HCT116 (cell line): ENCODE data around the gene RADIL. TPM values are rescaled to one million over a fixed set of nuclear protein-coding genes. Genes with fewer than 3 reads are reported as not detected.

ENCODE experiments used
- ATAC-seq: fragments of 200-7000 bp; cut with Tn5 transposase; 2 replicates; pipeline ENCODE4 v1.9.1; 2020; ENCODE audit warnings: mild to moderate bottlenecking, moderate library complexity
- BruUV-seq: library from RNA; stranded (reverse); fragments of 400-500 nt; replicated peaks from 2 replicates; lab custom pipeline; 2021; lab: Mats Ljungman, UMichigan
- CTCF ChIA-PET: fragments of 300-600 bp; sonication (Branson Sonifier 250); formaldehyde crosslinking; loops from one replicate; lab custom pipeline; 2021; ENCODE audit warnings: antibody characterized with exemption; lab: Charles Lee
- POLR2A ChIA-PET: fragments of 300-600, 350-600 bp; sonication (Branson Sonifier 250); formaldehyde crosslinking; loops from one replicate; lab custom pipeline; 2021; ENCODE audit warnings: antibody characterized with exemption; lab: Charles Lee
- RAD21 ChIA-PET, 2 experiments: fragments of 300-600 bp; sonication (Branson Sonifier 250); formaldehyde crosslinking; loops; one replicate each; lab custom pipeline; 2023; ENCODE audit warnings: low total read pairs in 2 of 2; ENCODE audit not compliant: uncharacterized antibody in 2 of 2, unreplicated experiment in 2 of 2, low non-redundant PET in 1 of 2; lab: Charles Lee
- DNase-seq: peaks from one replicate; pipeline ENCODE4 v3.0.0-alpha.2; 2010; ENCODE audit warnings: low read depth, low spot score
- H2AFZ ChIP-seq: fragments of 200-600 bp; shearing (Covaris generic), sonication (generic); 2 replicates; pipeline ENCODE4 v1.6.1; 2017; ENCODE audit warnings: low read depth, mixed run types, mixed read lengths, antibody characterized with exemption, low read length; ENCODE audit not compliant: poor library complexity, severe bottlenecking
- H3K27ac ChIP-seq: 2 replicates; pipeline ENCODE4 v1.5.1; 2012; ENCODE audit warnings: low read depth, low read length
- H3K27me3 ChIP-seq: fragments of 200-600 bp; sonication (generic); 2 replicates; pipeline ENCODE4 v1.6.1; 2016; ENCODE audit warnings: mixed run types, low read length, mixed read lengths; ENCODE audit not compliant: insufficient read depth
- H3K36me3 ChIP-seq, 2 experiments: fragments of 200-500 bp in 1 of 2; fragments of 200-600 bp in 1 of 2; sonication (Bioruptor generic) in 1 of 2; sonication (generic) in 1 of 2; 2 replicates each; pipeline versions ENCODE4 v1.5.1 to v1.6.1; 2014 to 2016; ENCODE audit warnings: low read length in 2 of 2, inconsistent platforms in 1 of 2, mixed read lengths in 1 of 2, mixed run types in 1 of 2; ENCODE audit not compliant: insufficient read depth in 2 of 2, control insufficient read depth in 1 of 2
- H3K4me1 ChIP-seq, 2 experiments: fragments of 200-600 bp in 1 of 2; sonication (generic) in 1 of 2; 2 replicates each; pipeline versions ENCODE4 v1.5.1 to v1.6.1; 2012 to 2017; ENCODE audit warnings: low read length in 2 of 2, inconsistent platforms in 1 of 2, mild to moderate bottlenecking in 1 of 2, mixed read lengths in 1 of 2, mixed run types in 1 of 2, moderate library complexity in 1 of 2; ENCODE audit not compliant: insufficient read depth in 2 of 2, control insufficient read depth in 1 of 2
- H3K4me2 ChIP-seq: fragments of 200-600 bp; sonication (generic); 2 replicates; pipeline ENCODE4 v1.6.1; 2017; ENCODE audit warnings: mixed run types, low read length, mixed read lengths
- H3K4me3 ChIP-seq, 2 experiments: fragments of 200-600 bp in 1 of 2; sonication (generic) in 1 of 2; replicated peaks in 1 of 2; 2 replicates each; pipeline ENCODE4 v1.5.1; 2011 to 2016; ENCODE audit warnings: low read length in 2 of 2, control low read depth in 1 of 2, low read depth in 1 of 2, mild to moderate bottlenecking in 1 of 2, mixed read lengths in 1 of 2, mixed run types in 1 of 2
- H3K79me2 ChIP-seq: fragments of 200-600 bp; sonication (generic); 2 replicates; pipeline ENCODE4 v1.6.1; 2017; ENCODE audit warnings: mild to moderate bottlenecking, mixed run types, low read length, moderate library complexity, mixed read lengths; ENCODE audit not compliant: insufficient read depth
- H3K9ac ChIP-seq: fragments of 200-600 bp; sonication (generic); 2 replicates; pipeline ENCODE4 v1.6.1; 2016; ENCODE audit warnings: low read length, mixed read lengths
- H3K9me2 ChIP-seq: fragments of 200-600 bp; sonication (generic), shearing (Covaris generic); 2 replicates; pipeline ENCODE4 v1.6.1; 2017; ENCODE audit warnings: mixed run types, mild to moderate bottlenecking, moderate library complexity; ENCODE audit not compliant: insufficient read depth
- H3K9me3 ChIP-seq, 2 experiments: fragments of 200-500 bp in 1 of 2; fragments of 200-600 bp in 1 of 2; sonication (Bioruptor generic) in 1 of 2; sonication (generic) in 1 of 2; 2 replicates each; pipeline ENCODE4 v1.6.1; 2014 to 2017; ENCODE audit warnings: low read length in 2 of 2, mixed read lengths in 2 of 2, inconsistent platforms in 1 of 2, low read depth in 1 of 2, mild to moderate bottlenecking in 1 of 2, mixed run types in 1 of 2, moderate library complexity in 1 of 2; ENCODE audit not compliant: control insufficient read depth in 1 of 2, insufficient read depth in 1 of 2
- H4K20me1 ChIP-seq: fragments of 200-600 bp; sonication (generic), shearing (Covaris generic); 2 replicates; pipeline ENCODE4 v1.6.1; 2017; ENCODE audit warnings: mixed run types, mild to moderate bottlenecking, moderate library complexity; ENCODE audit not compliant: insufficient read depth
- CEBPB ChIP-seq: IDR thresholded peaks from 2 replicates; pipeline ENCODE4 v1.6.1; 2012; ENCODE audit warnings: low read depth
- EGR1 ChIP-seq: IDR thresholded peaks from 2 replicates; pipeline ENCODE4 v1.6.1; 2012; ENCODE audit warnings: low read depth
- ELF1 ChIP-seq: IDR thresholded peaks from 2 replicates; pipeline ENCODE4 v1.6.1; 2012; ENCODE audit warnings: low read depth, borderline replicate concordance
- EZH2 ChIP-seq: fragments of 200-600 bp; sonication (generic); IDR thresholded peaks from 2 replicates; pipeline ENCODE4 v1.6.1; 2017; ENCODE audit warnings: antibody characterized with exemption, mixed run types
- FOSL1 ChIP-seq: IDR thresholded peaks from 2 replicates; pipeline ENCODE4 v1.6.1; 2012; ENCODE audit warnings: low read depth
- POLR2A ChIP-seq: IDR thresholded peaks from 2 replicates; pipeline ENCODE4 v1.7.0; 2011; ENCODE audit warnings: borderline replicate concordance; ENCODE audit not compliant: insufficient read depth, insufficient read length; ENCODE audit errors: extremely low read depth
- SIN3A ChIP-seq: IDR thresholded peaks from 2 replicates; pipeline ENCODE4 v1.6.1; 2012; ENCODE audit warnings: low read depth
- SP1 ChIP-seq: IDR thresholded peaks from 2 replicates; pipeline ENCODE4 v1.6.1; 2012; ENCODE audit warnings: low read depth
- ZFX ChIP-seq: fragments of 450-650 bp; IDR thresholded peaks from 2 replicates; pipeline ENCODE4 v1.6.1; 2017
- ZNF274 ChIP-seq: fragments of 200-500 bp; sonication (Bioruptor generic); IDR thresholded peaks from 2 replicates; pipeline ENCODE4 v1.6.1; 2014; ENCODE audit warnings: mild to moderate bottlenecking, low read depth, low read length, inconsistent platforms
- intact Hi-C: fragments of 100-400 bp; cut with micrococcal nuclease; formaldehyde crosslinking; loops from 2 replicates; pipeline ENCODE4 v1.10.0; 2022
- total RNA-seq: library from RNA; stranded (reverse); gene quantifications from one replicate; pipeline ENCODE4 v1.2.1, GENCODE V29; 2021; ENCODE audit not compliant: unreplicated experiment
- TF ChIP-seq, protein P1 (sequence below): IDR thresholded peaks from 2 replicates; pipeline ENCODE4 v1.6.1; 2012; ENCODE audit warnings: low read depth

Gene RADIL
- total RNA-seq, 1 experiment from 2014 or later: 5.3 TPM

DNA sequence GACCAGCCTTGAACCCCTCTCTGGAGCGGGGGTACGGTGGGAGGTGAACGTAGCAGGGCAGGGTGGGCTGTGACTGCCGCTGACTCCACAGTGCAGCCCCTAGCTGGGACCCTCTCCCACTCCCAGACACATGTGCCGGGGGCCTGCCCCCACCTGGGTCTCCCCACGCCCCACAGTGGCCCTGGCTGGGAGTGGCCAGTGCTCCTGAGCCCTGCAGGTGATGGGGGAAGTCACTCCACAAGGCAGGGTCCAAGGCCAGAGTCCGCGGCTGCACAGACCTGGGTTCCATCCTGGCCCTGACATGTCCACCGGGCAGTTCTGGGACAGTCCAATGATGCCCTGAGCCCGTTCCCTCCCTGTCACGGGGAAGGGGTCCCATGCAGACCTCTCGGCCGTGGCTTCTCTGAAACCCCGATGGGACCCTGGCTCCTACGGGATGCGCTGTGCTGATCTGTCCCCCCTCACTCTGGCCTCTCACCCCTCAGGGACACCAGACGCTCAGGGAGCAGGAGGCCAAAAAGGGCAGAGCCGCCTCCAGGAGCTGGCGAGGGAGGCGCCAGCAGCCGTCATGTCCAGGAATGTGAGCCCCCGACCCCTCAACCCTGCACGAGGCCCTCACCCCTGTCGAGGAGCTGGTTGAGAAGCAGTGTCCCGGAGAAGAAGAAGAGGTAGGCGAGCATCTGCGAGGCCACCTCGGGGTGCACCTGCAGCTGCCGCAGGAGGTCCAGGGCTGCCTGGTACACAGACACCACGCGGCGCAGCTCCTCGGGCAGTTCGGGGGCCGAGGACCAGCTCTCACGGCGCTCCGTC lies 67.7 kb downstream of the RADIL start:
- Histone ChIP-seq H3K9me2 (no peaks in the 10 kb centered on the region), H3K79me2 (no peaks in the 10 kb centered on the region), H3K27ac (no peak overlapping the region), H2AFZ (no peak overlapping the region), H3K27me3 (no peaks in the 10 kb centered on the region), H3K9me3 (no peaks in the 10 kb centered on the region), H3K4me1 (no peaks in the 10 kb centered on the region), H4K20me1 (no peaks in the 10 kb centered on the region), H3K4me3 (no peak overlapping the region), H3K36me3 (no peaks in the 10 kb centered on the region), H3K9ac (no peak overlapping the region), H3K4me2 (no peak overlapping the region)
- intact Hi-C loops: no loop called here
- RAD21 ChIA-PET: no interaction called here
- TF ChIP-seq CEBPB (no peak), POLR2A (no peak), FOSL1 (no peak), ZNF274 (no peak), SIN3A (no peak), EZH2 (no peak), EGR1 (no peak)
- CTCF ChIA-PET: interaction anchor here (0.9 kb wide), 1 partner anchor 68 kb away, joined by 3 read pairs; the partner anchor contains the start of gene RADIL
- BruUV-seq: no TSS peak
- ATAC-seq (no peak), DNase-seq (no peak)
- POLR2A ChIA-PET: no interaction called here

DNA sequence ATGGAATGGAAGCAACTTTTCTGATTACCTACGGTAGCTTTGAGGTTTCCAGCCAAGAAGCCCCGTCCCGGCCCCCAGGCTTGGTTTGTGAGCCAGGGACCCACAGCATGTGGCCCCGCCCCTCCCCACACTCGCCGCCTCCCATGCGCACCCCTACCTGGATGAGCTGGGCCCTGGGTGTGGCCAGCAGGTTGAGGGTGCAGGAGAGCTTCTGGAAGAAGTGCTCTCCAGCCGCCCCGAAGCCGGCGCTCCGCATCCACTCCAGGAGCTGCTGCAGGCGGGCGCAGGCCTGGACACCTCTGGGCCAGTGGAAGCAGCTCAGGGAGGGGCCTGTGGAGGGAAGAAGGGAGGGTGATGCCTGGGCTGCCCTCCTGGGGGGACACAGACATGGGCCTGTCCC lies 68.4 kb downstream of the RADIL start:
- DNase-seq (no peak), ATAC-seq (no peak)
- H3K79me2 ChIP-seq: no peaks in the 10 kb centered on the region
- H3K4me1 ChIP-seq: no peaks in the 10 kb centered on the region
- no peaks in the 10 kb centered on the region for H3K9me3 ChIP-seq
- no peaks in the 10 kb centered on the region for H3K36me3 ChIP-seq
- no peak overlapping the region for H3K4me3 ChIP-seq
- H3K4me2 ChIP-seq: no peak overlapping the region
- no peak overlapping the region for H3K27ac ChIP-seq
- POLR2A ChIA-PET: no interaction called here
- no peak for TF ChIP-seq ELF1
- TF ChIP-seq ZFX: no peak
- TF ChIP-seq, protein P1, sequence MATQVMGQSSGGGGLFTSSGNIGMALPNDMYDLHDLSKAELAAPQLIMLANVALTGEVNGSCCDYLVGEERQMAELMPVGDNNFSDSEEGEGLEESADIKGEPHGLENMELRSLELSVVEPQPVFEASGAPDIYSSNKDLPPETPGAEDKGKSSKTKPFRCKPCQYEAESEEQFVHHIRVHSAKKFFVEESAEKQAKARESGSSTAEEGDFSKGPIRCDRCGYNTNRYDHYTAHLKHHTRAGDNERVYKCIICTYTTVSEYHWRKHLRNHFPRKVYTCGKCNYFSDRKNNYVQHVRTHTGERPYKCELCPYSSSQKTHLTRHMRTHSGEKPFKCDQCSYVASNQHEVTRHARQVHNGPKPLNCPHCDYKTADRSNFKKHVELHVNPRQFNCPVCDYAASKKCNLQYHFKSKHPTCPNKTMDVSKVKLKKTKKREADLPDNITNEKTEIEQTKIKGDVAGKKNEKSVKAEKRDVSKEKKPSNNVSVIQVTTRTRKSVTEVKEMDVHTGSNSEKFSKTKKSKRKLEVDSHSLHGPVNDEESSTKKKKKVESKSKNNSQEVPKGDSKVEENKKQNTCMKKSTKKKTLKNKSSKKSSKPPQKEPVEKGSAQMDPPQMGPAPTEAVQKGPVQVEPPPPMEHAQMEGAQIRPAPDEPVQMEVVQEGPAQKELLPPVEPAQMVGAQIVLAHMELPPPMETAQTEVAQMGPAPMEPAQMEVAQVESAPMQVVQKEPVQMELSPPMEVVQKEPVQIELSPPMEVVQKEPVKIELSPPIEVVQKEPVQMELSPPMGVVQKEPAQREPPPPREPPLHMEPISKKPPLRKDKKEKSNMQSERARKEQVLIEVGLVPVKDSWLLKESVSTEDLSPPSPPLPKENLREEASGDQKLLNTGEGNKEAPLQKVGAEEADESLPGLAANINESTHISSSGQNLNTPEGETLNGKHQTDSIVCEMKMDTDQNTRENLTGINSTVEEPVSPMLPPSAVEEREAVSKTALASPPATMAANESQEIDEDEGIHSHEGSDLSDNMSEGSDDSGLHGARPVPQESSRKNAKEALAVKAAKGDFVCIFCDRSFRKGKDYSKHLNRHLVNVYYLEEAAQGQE: no peak
- no peak for TF ChIP-seq SP1
- H2AFZ ChIP-seq: no peak overlapping the region
- H3K9me2 ChIP-seq: no peaks in the 10 kb centered on the region
- RAD21 ChIA-PET: no interaction called here
- no peaks in the 10 kb centered on the region for H3K27me3 ChIP-seq
- no peaks in the 10 kb centered on the region for H4K20me1 ChIP-seq
- H3K9ac ChIP-seq: no peak overlapping the region
- intact Hi-C loops: no loop called here
- CTCF ChIA-PET: no interaction called here
- no TSS peak for BruUV-seq
